ENCODE data around the gene UNK.

GRCh38 chr17:75823257-75824041 lies 38.8 kb downstream of the UNK start:
- no peak for TF ChIP-seq CTCF (IDR thresholded peaks at IDR 0.05)
- no peak for TF ChIP-seq POLR2AphosphoS5 (IDR thresholded peaks at IDR 0.05)
- TF ChIP-seq POLR2A (IDR thresholded peaks at IDR 0.05) = no peak
